ENCODE measurements around the gene RAB25. TPM values are rescaled to one million over a fixed set of nuclear protein-coding genes. Genes with fewer than 3 reads are reported as not detected.

RAB25 gene
- total and polyA plus RNA-seq, 2 of the 13 experiments (the other 11 are each of a cell fraction or from before 2014, with no cell fraction given) = 0.20 to 0.22 TPM

GRCh38 chr1:156114919-156115513 lies 54.1 kb downstream of the RAB25 start (continued):
- TF ChIP-seq, protein P1, sequence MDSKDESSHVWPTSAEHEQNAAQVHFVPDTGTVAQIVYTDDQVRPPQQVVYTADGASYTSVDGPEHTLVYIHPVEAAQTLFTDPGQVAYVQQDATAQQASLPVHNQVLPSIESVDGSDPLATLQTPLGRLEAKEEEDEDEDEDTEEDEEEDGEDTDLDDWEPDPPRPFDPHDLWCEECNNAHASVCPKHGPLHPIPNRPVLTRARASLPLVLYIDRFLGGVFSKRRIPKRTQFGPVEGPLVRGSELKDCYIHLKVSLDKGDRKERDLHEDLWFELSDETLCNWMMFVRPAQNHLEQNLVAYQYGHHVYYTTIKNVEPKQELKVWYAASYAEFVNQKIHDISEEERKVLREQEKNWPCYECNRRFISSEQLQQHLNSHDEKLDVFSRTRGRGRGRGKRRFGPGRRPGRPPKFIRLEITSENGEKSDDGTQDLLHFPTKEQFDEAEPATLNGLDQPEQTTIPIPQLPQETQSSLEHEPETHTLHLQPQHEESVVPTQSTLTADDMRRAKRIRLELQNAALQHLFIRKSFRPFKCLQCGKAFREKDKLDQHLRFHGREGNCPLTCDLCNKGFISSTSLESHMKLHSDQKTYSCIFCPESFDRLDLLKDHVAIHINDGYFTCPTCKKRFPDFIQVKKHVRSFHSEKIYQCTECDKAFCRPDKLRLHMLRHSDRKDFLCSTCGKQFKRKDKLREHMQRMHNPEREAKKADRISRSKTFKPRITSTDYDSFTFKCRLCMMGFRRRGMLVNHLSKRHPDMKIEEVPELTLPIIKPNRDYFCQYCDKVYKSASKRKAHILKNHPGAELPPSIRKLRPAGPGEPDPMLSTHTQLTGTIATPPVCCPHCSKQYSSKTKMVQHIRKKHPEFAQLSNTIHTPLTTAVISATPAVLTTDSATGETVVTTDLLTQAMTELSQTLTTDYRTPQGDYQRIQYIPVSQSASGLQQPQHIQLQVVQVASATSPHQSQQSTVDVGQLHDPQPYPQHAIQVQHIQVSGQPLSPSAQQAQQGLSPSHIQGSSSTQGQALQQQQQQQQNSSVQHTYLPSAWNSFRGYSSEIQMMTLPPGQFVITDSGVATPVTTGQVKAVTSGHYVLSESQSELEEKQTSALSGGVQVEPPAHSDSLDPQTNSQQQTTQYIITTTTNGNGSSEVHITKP (CRISPR knock-in tag; IDR thresholded peaks at IDR 0.05; ENCODE audit: low read depth) = no peak
- TF ChIP-seq ZNF292 (CRISPR knock-in tag; IDR thresholded peaks at IDR 0.05; ENCODE audit: borderline replicate concordance, low read depth) = 0 out of 2 replicates have a peak, but pooled peaks have one; percentile 7
- TF ChIP-seq ZFP37 (CRISPR knock-in tag; IDR thresholded peaks at IDR 0.05; ENCODE audit: borderline replicate concordance) = no peak
- TF ChIP-seq RFX1 (IDR thresholded peaks at IDR 0.05) = no peak
- TF ChIP-seq ELF1 (CRISPR knock-in tag; IDR thresholded peaks at IDR 0.05) = no peak
- no peak for TF ChIP-seq ZNF432 (CRISPR knock-in tag; IDR thresholded peaks at IDR 0.05; ENCODE audit: borderline replicate concordance)
- TF ChIP-seq RFXAP (CRISPR knock-in tag; IDR thresholded peaks at IDR 0.05; ENCODE audit: borderline replicate concordance) = no peak
- TF ChIP-seq ZBTB4 (CRISPR knock-in tag; IDR thresholded peaks at IDR 0.05; ENCODE audit: borderline replicate concordance) = no peak
- peak; percentile 7; the same call in 1 of the 2 replicates for TF ChIP-seq ZSCAN31 (CRISPR knock-in tag; IDR thresholded peaks at IDR 0.05; ENCODE audit: low read depth)
- TF ChIP-seq SMAD3 (CRISPR knock-in tag; IDR thresholded peaks at IDR 0.05) = peak; percentile 28; the same call in 1 of the 2 replicates
- no peak for TF ChIP-seq E2F1 (CRISPR knock-in tag; IDR thresholded peaks at IDR 0.05)
- no peak for TF ChIP-seq SIX4 (CRISPR knock-in tag; IDR thresholded peaks at IDR 0.05)
- TF ChIP-seq ZNF563 (CRISPR knock-in tag; IDR thresholded peaks at IDR 0.05) = no peak
- TF ChIP-seq, protein P2, sequence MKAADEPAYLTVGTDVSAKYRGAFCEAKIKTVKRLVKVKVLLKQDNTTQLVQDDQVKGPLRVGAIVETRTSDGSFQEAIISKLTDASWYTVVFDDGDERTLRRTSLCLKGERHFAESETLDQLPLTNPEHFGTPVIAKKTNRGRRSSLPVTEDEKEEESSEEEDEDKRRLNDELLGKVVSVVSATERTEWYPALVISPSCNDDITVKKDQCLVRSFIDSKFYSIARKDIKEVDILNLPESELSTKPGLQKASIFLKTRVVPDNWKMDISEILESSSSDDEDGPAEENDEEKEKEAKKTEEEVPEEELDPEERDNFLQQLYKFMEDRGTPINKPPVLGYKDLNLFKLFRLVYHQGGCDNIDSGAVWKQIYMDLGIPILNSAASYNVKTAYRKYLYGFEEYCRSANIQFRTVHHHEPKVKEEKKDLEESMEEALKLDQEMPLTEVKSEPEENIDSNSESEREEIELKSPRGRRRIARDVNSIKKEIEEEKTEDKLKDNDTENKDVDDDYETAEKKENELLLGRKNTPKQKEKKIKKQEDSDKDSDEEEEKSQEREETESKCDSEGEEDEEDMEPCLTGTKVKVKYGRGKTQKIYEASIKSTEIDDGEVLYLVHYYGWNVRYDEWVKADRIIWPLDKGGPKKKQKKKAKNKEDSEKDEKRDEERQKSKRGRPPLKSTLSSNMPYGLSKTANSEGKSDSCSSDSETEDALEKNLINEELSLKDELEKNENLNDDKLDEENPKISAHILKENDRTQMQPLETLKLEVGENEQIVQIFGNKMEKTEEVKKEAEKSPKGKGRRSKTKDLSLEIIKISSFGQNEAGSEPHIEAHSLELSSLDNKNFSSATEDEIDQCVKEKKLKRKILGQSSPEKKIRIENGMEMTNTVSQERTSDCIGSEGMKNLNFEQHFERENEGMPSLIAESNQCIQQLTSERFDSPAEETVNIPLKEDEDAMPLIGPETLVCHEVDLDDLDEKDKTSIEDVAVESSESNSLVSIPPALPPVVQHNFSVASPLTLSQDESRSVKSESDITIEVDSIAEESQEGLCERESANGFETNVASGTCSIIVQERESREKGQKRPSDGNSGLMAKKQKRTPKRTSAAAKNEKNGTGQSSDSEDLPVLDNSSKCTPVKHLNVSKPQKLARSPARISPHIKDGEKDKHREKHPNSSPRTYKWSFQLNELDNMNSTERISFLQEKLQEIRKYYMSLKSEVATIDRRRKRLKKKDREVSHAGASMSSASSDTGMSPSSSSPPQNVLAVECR (CRISPR knock-in tag; IDR thresholded peaks at IDR 0.05; ENCODE audit: borderline replicate concordance) = peak; percentile 80
- TF ChIP-seq HDAC1 (CRISPR knock-in tag; IDR thresholded peaks at IDR 0.05) = no peak; the same call in 1 of the 2 replicates
- TF ChIP-seq ZNF160 (CRISPR knock-in tag; IDR thresholded peaks at IDR 0.05) = no peak
- 0 out of 2 replicates have a peak, but pooled peaks have one; percentile 39 for TF ChIP-seq ZNF572 (CRISPR knock-in tag; IDR thresholded peaks at IDR 0.05)
